Large intestine (tissue), 3 donors: ENCODE results near the gene RAB20. TPM values are rescaled to one million over a fixed set of nuclear protein-coding genes. Genes with fewer than 3 reads are reported as not detected.
"Not testable (repeated sequence)": the region's sequence is repeated elsewhere in the genome, so short reads cannot be mapped to it uniquely, and the experiment has no call there.

Experiments
- DNase-seq, 2 donors: peaks; one replicate each; pipeline versions ENCODE4 v3.0.0 to v3.0.0-alpha.2; 2013
- H3K27ac ChIP-seq: one replicate; pipeline ENCODE4 v1.5.1; 2013; ENCODE audit warnings: low read length
- H3K27me3 ChIP-seq: 2 replicates; pipeline ENCODE4 v1.6.1; 2013; ENCODE audit warnings: low read length; ENCODE audit not compliant: control insufficient read depth, insufficient read depth
- H3K36me3 ChIP-seq: 2 replicates; pipeline ENCODE4 v1.6.1; 2013; ENCODE audit warnings: low read length; ENCODE audit not compliant: control insufficient read depth, insufficient read depth
- H3K4me1 ChIP-seq: one replicate; pipeline ENCODE4 v1.6.1; 2013; ENCODE audit warnings: low read length; ENCODE audit not compliant: control insufficient read depth, insufficient read depth
- H3K4me3 ChIP-seq: one replicate; pipeline ENCODE4 v1.5.1; 2013; ENCODE audit warnings: low read length
- H3K9me3 ChIP-seq: one replicate; pipeline ENCODE4 v1.6.1; 2013; ENCODE audit warnings: mild to moderate bottlenecking, low read depth, low read length, moderate library complexity; ENCODE audit not compliant: control insufficient read depth
- WGBS: methylation state at CpG from one replicate; pipeline ENCODE4 v1.1.5; 2013; ENCODE audit warnings: low lambda C conversion rate; ENCODE audit not compliant: insufficient coverage; 5-methylcytosine and 5-hydroxymethylcytosine counted together
- polyA plus RNA-seq: library from polyadenylated mRNA; unstranded; fragments of 120-200 nt; gene quantifications from one replicate; pipeline ENCODE4 v1.2.1, GENCODE V29; 2013

RAB20 gene
- polyA plus RNA-seq, 1 donor: 23.9 TPM

DNA sequence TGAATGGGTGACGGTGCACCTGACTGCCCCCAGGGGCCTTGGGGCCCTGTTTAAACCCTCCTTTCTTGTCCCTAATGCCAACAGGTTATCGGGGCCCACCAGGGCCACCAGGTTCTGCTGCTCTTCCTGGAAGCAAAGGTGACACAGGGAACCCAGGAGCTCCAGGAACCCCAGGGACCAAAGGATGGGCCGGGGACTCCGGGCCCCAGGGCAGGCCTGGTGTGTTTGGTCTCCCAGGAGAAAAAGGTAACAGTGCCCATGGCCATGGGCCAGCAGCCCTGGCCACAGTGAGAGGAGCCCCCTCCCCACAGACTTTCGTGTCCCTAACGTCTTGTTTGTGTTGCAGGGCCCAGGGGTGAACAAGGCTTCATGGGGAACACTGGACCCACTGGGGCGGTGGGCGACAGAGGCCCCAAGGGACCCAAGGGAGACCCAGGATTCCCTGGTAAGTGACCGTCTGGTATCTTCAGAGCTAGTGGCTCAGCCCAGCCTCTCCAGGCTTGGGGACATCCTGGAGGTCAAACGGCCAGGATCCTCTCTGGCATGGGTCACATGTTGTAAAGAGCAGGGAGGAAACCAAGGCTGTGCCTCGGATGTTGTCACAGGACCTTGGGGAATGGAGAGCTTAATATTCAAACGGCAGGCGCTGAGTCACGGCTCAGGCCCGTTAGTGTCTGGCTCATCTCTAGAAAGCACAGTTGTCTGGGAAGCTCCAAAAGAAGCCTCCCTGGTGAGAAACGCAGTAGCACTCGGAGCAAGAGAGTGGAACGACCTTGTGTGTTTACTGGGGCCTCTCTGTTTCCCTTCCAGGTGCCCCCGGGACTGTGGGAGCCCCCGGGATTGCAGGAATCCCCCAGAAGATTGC lies 58.3 kb downstream of the RAB20 start:
- H3K4me3 ChIP-seq: no peak overlapping the region
- peaks cover 8% of the 10 kb centered on the region for H3K9me3 ChIP-seq
- peaks cover 25% of the 10 kb centered on the region for H3K4me1 ChIP-seq
- H3K27ac ChIP-seq: no peak overlapping the region
- DNase-seq: no peak
- peaks cover 57% of the 10 kb centered on the region for H3K36me3 ChIP-seq
- 100% methylated on average over 1 of the region's 20 CpGs for WGBS
- no peaks in the 10 kb centered on the region for H3K27me3 ChIP-seq

DNA sequence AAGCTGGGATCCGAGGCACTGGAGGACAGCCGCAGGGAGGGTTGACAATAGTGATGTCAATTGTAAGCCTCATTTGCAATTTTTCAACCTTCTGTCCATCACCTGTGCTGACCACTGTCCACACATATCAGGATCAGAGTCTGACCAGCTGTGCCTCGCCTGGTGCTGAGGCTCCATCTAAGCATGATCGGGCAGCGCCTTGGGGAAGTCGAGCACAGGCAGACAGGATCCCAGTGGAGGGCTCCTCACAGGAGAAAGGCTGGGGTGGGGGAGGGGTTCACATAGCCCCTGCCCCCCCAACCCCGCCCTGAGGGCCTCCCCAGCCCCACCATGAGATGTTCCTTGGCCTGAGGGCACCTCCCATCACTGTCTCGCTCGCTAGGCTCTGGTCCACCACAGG lies 60.3 kb downstream of the RAB20 start:
- H3K36me3 ChIP-seq: peaks cover 65% of the 10 kb centered on the region
- H3K4me3 ChIP-seq: no peak overlapping the region
- WGBS: 100% methylated on average over 1 of the region's 9 CpGs
- no peak for DNase-seq
- H3K27me3 ChIP-seq: no peaks in the 10 kb centered on the region
- H3K4me1 ChIP-seq: peaks cover 6% of the 10 kb centered on the region
- H3K9me3 ChIP-seq: peaks cover 6% of the 10 kb centered on the region
- no peak overlapping the region for H3K27ac ChIP-seq

DNA sequence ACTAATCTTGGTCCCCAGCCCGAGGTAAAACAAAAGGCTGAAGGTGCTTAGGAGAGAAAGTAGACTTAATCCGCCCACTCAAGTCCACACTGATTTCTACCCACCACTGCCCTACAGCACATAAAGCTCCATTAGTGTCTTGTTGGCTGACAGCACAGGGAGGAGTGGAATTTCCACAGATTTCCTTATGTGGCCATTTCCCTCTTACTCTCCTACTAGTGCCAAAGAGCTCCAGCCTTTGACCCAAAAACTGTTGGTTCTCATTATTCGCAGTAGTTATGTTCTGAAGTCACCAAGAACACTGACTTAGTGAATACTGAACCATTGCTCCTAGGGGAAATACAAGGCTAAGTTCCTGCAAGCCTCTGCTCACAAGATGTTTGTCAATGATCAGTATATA lies 61.2 kb downstream of the RAB20 start:
- H3K36me3 ChIP-seq: peaks cover 68% of the 10 kb centered on the region

DNA sequence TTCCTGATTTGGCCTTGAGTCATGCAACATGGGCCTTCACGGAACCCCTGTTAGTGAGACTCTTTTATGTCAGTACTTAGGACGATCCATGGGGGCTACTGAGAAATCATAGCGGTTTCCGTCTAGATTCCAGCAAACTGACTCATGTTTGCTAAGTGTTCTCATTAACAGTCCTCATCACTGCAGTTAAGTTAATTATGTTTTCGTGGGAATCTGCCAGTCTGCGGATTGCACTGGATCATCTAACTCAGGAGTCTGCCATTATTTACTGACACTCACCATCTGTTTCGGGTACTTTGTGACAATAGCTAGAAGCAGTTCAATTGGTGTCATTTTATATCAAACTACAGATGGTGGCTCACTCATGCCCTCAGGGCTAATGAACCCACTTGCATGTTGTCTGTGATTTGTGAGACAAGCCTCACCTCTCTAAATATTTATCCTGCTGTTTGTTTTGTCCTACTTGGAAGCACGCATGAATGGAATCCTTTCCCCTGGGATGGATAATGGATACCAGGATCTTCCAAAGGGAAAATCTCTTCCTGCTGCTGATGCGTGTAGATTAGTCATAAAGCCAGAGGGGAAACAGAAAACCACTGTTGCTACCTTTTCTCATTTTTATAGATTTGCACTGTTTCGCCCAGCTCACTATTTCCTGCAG lies 61.8 kb downstream of the RAB20 start:
- DNase-seq: no peak
- no peak overlapping the region for H3K27ac ChIP-seq
- H3K27me3 ChIP-seq: no peaks in the 10 kb centered on the region
- H3K4me3 ChIP-seq: no peak overlapping the region
- WGBS: 100% methylated on average over 1 of the region's 10 CpGs
- no peaks in the 10 kb centered on the region for H3K4me1 ChIP-seq
- peaks cover 72% of the 10 kb centered on the region for H3K36me3 ChIP-seq
- H3K9me3 ChIP-seq: peaks cover 3% of the 10 kb centered on the region

More for the DNA sequence above, 61.2 kb downstream of the RAB20 start:
- H3K27me3 ChIP-seq: no peaks in the 10 kb centered on the region
- H3K4me3 ChIP-seq: no peak overlapping the region
- WGBS: no CpG with 5 or more reads among the region's 3 CpGs
- H3K9me3 ChIP-seq: peaks cover 3% of the 10 kb centered on the region
- no peak overlapping the region for H3K27ac ChIP-seq
- no peaks in the 10 kb centered on the region for H3K4me1 ChIP-seq
- no peak for DNase-seq

DNA sequence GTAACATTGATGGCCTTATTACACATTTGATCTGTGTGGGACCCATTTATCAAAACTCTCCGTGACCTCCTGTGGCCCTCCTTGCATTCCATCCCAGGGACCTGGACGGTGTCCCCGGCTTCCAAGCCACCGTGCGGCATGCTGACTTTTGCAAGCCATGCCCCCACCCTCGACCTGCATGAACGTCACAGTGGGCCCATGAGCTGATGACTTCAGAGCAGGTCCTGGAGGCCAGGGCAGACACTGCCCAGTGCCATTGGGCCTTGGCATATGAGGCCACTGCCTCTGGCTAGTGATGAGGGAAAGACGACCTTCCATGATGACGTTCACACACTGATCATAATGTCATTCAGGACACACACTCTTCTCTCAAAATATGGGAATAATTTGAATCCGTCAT lies 62.8 kb downstream of the RAB20 start:
- Histone ChIP-seq H3K27me3 (no peaks in the 10 kb centered on the region), H3K27ac (no peak overlapping the region), H3K9me3 (peaks cover 1% of the 10 kb centered on the region), H3K4me1 (no peaks in the 10 kb centered on the region), H3K4me3 (no peak overlapping the region), H3K36me3 (peaks cover 70% of the 10 kb centered on the region)
- DNase-seq: no peak
- no CpG with 5 or more reads among the region's 10 CpGs for WGBS

DNA sequence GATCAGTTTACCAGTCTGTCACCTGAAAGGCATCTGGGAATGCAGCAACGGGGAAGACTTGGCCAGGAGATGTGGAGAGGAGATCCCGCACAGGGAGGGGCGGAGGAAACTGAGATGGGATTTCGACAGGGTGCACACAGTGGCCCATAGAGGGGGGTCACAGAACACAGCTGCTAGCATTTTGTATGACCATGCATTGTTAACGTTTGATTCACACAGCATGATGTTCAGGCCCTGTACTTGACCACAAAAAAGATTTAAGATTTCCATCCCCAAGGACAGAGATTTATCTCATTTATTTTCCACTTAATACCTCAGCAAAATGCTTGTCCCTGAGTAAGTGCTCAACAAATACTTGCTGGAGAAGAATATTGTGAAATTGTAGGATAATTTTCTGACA lies 63.2 kb downstream of the RAB20 start:
- Histone ChIP-seq H3K9me3 (no peaks in the 10 kb centered on the region), H3K4me3 (no peak overlapping the region), H3K36me3 (peaks cover 67% of the 10 kb centered on the region), H3K4me1 (no peaks in the 10 kb centered on the region), H3K27ac (no peak overlapping the region), H3K27me3 (no peaks in the 10 kb centered on the region)
- no peak for DNase-seq
- no CpG with 5 or more reads among the region's 5 CpGs for WGBS

DNA sequence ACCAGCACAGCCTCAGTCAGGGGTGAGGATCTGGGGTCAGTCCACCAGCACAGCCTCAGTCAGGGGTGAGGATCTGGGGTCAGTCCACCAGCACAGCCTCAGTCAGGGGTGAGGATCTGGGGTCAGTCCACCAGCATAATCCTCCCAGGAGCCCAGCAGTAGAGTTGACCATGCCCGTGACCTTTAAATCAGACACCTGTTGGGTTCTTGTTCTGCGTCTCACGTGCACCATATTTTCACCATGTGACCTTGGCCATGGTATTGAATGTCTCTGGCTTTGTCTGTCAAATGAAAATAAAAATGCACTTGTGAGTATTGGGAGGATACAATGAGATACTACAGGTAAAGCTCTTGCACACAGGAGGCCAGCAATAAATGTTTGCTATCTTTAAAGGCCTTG lies 63.6 kb downstream of the RAB20 start:
- H3K9me3 ChIP-seq, H3K27ac ChIP-seq, H3K4me3 ChIP-seq, DNase-seq, H3K27me3 ChIP-seq, H3K4me1 ChIP-seq: not testable (repeated sequence)
- no CpG with 5 or more reads among the region's 3 CpGs for WGBS
- H3K36me3 ChIP-seq: peaks cover 67% of the 10 kb centered on the region

DNA sequence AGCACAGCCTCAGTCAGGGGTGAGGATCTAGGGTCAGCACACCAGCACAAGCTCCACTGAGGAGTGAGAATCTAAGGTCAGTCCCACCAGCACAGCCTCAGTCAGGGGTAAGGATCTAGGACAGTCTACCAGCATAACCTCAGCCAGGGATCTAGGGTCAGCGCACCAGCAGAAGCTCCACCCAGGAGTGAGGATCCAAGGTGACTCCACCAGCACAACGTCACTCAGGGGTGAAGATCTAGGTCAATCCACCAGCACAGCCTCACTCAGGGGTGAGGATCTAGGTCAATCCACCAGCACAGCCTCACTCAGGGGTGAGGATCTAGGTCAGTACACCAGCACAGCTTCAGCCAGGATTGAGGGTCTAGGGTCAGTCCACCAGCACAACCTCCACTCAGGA lies 64.5 kb downstream of the RAB20 start:
- no peaks in the 10 kb centered on the region for H3K9me3 ChIP-seq
- WGBS: no CpG with 5 or more reads among the region's 2 CpGs

DNA sequence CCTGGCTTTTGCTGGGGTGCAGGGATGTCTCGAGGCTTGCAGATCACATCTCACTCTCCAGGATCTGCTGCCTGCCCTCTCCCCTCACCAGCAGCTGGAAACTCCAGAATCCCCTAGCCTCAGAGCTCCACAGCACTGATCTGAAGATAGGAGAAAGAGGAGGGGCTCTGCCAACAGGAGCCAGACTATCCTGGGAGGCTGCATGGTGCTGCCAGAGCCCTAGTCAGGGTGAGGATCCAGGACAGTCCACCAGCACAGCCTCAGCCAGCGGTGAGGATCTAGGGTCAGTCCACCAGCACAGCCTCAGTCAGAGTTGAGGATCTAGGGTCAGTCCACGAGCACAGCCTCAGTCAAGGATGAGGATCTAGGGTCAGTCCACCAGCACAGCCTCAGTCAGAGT lies 65.2 kb downstream of the RAB20 start:
- Histone ChIP-seq H3K27me3 (no peaks in the 10 kb centered on the region), H3K4me1 (no peaks in the 10 kb centered on the region), H3K27ac (no peak overlapping the region), H3K9me3 (no peaks in the 10 kb centered on the region), H3K36me3 (peaks cover 72% of the 10 kb centered on the region), H3K4me3 (no peak overlapping the region)
- DNase-seq: no peak
- WGBS: no CpG with 5 or more reads among the region's 3 CpGs

More for the DNA sequence above, 64.5 kb downstream of the RAB20 start:
- H3K4me3 ChIP-seq: no peak overlapping the region
- H3K4me1 ChIP-seq: no peaks in the 10 kb centered on the region
- peaks cover 72% of the 10 kb centered on the region for H3K36me3 ChIP-seq
- H3K27ac ChIP-seq: no peak overlapping the region
- DNase-seq: no peak
- no peaks in the 10 kb centered on the region for H3K27me3 ChIP-seq

DNA sequence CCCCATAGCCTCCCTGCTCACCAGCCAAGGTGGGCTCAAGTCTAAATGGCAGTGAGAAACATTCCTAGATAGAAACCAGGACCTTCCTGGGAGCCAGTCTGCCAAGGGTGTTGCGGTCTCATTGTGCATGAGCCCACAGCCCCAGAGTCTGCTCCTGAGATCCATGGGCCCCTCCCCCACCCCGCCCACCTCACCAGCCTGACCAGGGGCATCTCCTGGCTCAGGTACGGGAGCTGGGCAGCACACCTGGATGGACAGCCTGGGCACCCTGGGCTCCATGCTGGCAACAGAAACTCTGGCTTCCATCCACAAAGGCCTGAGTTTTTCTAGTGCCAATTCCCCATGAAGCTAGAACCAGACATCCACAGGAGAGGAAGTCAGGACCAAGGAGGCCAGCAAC lies 65.6 kb downstream of the RAB20 start:
- no peak overlapping the region for H3K4me3 ChIP-seq
- H3K27me3 ChIP-seq: no peaks in the 10 kb centered on the region
- no peak overlapping the region for H3K27ac ChIP-seq
- peaks cover 73% of the 10 kb centered on the region for H3K36me3 ChIP-seq
- WGBS: no CpG with 5 or more reads among the region's 3 CpGs
- H3K4me1 ChIP-seq: no peaks in the 10 kb centered on the region
- no peaks in the 10 kb centered on the region for H3K9me3 ChIP-seq
- no peak for DNase-seq
